Spinal cord (tissue), 10 donors: ENCODE data around the gene WDR53. TPM values are rescaled to one million over a fixed set of nuclear protein-coding genes. Genes with fewer than 3 reads are reported as not detected.
"Not testable (repeated sequence)": the region's sequence is repeated elsewhere in the genome, so short reads cannot be mapped to it uniquely, and the experiment has no call there.

Experiments
- DNase-seq, 6 donors: peaks; one replicate each; pipeline versions ENCODE4 v3.0.0 to v3.0.0-alpha.2; 2013 to 2015; ENCODE audit warnings: low spot score in 6 of 6, low read depth in 4 of 6
- H3K27ac ChIP-seq: one replicate; pipeline ENCODE4 v1.5.1; 2013; ENCODE audit warnings: low read depth, low read length, control low read depth
- H3K27me3 ChIP-seq: one replicate; pipeline ENCODE4 v1.6.1; 2013; ENCODE audit warnings: low read length; ENCODE audit not compliant: control insufficient read depth, insufficient read depth
- H3K36me3 ChIP-seq: one replicate; pipeline ENCODE4 v1.6.1; 2013; ENCODE audit warnings: low read length; ENCODE audit not compliant: control insufficient read depth, insufficient read depth
- H3K4me1 ChIP-seq: one replicate; pipeline ENCODE4 v1.6.1; 2013; ENCODE audit warnings: low read length; ENCODE audit not compliant: control insufficient read depth, insufficient read depth
- H3K4me3 ChIP-seq: one replicate; pipeline ENCODE4 v1.5.1; 2013; ENCODE audit warnings: low read depth, low read length, control low read depth
- H3K9me3 ChIP-seq: one replicate; pipeline ENCODE4 v1.6.1; 2013; ENCODE audit warnings: low read length; ENCODE audit not compliant: control insufficient read depth, insufficient read depth
- WGBS: methylation state at CpG from one replicate; pipeline ENCODE4 v1.1.5; 2013; ENCODE audit warnings: missing lambda C conversion rate; ENCODE audit not compliant: insufficient coverage; 5-methylcytosine and 5-hydroxymethylcytosine counted together
- long read RNA-seq, 4 donors: transcript quantifications; one replicate each; lab custom pipeline, GENCODE V29; 2026
- polyA plus RNA-seq, 2 donors: library from polyadenylated mRNA; unstranded; fragments of 120-200 nt; gene quantifications; one replicate each; pipeline ENCODE4 v1.2.1, GENCODE V29; 2013; ENCODE audit not compliant: insufficient read length in 2 of 2
- total RNA-seq, 2 donors: library from RNA; depleted of rRNA in 1 of 2; stranded (reverse); fragments of 120-200 nt in 1 of 2; fragments of >200 nt in 1 of 2; gene quantifications; one replicate each; pipeline versions ENCODE4 v1.2.3 to v1.2.4, GENCODE V29; 2013 to 2014
- donor health status: healthy.

WDR53 gene
- total RNA-seq, result 1 to 10 TPM; 5.9 to 10.0 TPM
- 10 to 100 TPM; 11.5 to 16.8 TPM for polyA plus RNA-seq
- long read RNA-seq, donor 1, partial matches to known transcripts, result 0 of 2 reads
- long read RNA-seq, donor 1, other reads (novel, unspliced or antisense), result 0 of 2 reads
- long read RNA-seq, donor 2, result 0 reads
- long read RNA-seq, donor 3, result 0 reads
- long read RNA-seq, donor 4, result 0 reads

DNA sequence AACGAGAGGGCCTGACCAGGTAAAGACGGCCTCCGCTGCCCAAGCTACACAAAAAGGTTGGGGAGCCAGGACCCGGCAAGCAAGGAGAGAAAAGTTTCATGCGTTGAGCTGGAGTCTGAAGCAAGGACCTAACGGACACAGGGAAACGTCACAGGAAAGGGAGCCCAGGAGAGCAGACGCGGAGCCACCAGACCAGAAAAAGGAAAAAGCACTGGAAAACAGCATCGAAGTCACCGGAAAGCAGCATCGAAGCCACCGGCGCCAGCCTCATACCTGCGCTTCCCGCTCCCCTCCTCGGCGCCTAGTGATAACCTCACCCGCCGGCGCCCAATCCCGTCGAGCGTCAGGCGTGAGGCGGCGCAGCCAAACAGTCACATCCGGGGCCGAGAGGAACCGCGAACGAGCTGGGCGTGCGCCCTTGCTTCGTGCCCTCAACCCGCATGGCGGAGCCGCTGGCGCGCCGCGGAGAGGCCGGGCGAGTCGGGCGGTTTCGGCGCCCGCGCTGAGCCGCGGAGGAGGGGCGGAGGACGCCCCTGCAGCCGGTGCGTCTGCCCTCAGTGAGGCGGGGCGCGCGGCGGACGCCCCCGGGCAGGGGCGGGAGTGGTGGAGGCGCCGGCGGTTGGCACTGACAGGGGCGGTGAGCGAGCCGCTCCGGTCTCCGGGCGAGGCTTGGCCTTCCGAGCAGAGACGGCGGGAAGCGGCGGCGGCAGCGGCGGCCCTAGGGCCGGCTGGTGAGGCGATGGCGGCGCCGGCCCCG is at the start of gene WDR53, which contains the start of gene FBXO45:
Gene WDR53, minus strand, starts transcription at position 309 of the 757 bp plus-strand sequence. CDS start 7,079 bp downstream, outside the sequence.
Gene FBXO45, plus strand, starts transcription at position 415 of the 757 bp plus-strand sequence. Its CDS starts 325 bp downstream, at position 740.
- H3K27me3 ChIP-seq, result no peaks in the 10 kb centered on the region
- H3K4me3 ChIP-seq, result peak within 1 kb of the TSS; percentile 93
- H3K36me3 ChIP-seq, result peaks cover 5% of the 10 kb centered on the region
- peaks cover 11% of the 10 kb centered on the region for H3K4me1 ChIP-seq
- 0% methylated on average over 87 of the region's 87 CpGs for WGBS
- DNase-seq, result peak; percentile 84 to 98 (median 92)
- H3K9me3 ChIP-seq, result no peaks in the 10 kb centered on the region
- peak within 1 kb of the TSS; percentile 67 for H3K27ac ChIP-seq

DNA sequence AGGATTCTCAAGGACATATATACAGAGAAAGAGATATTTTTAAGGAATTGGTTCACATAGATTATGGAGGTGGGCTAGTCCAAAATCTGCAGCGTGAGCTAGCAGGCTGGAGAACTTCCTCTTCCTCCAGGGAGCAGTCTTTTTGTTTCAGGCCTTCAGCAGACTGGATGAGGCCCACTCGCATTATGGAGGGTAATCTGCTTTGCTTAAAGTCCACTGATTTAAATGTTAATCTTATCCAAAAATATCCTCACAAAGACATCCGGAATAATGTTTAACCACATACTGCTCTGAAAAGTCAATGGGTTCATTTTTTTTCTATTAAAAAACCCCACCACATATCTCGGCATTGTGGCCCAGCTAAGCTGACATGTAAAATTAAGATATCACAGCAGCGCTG is 48.9 kb upstream of the WDR53 start:
- 100% methylated on average over 2 of the region's 5 CpGs for WGBS
- Histone ChIP-seq H3K27me3 (no peaks in the 10 kb centered on the region), H3K4me3 (no peak overlapping the region), H3K27ac (no peak overlapping the region), H3K36me3 (no peaks in the 10 kb centered on the region), H3K9me3 (no peaks in the 10 kb centered on the region), H3K4me1 (peaks cover 7% of the 10 kb centered on the region)
- no peak for DNase-seq

DNA sequence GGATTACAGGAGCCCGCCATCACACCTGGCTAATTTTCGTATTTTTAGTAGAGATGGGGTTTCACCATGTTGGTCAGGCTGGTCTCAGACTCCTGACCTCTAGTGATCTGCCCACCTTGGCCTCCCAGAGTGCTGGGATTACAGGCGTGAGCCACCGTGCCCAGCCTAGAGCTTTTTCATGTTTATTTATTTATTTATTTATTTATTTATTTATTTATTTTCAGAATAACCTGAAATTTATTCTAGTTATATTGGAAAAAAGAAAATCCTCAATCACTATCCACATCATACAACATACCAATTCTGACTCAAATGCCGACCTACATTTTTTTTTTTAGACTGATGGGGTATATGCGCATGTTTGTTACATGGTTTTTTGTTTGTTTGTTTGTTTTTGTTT is 46.9 kb upstream of the WDR53 start:
- H3K9me3 ChIP-seq, H3K27me3 ChIP-seq, H3K4me3 ChIP-seq, DNase-seq, H3K36me3 ChIP-seq, H3K4me1 ChIP-seq, H3K27ac ChIP-seq: not testable (repeated sequence)
- WGBS, result 100% methylated on average over 1 of the region's 6 CpGs

DNA sequence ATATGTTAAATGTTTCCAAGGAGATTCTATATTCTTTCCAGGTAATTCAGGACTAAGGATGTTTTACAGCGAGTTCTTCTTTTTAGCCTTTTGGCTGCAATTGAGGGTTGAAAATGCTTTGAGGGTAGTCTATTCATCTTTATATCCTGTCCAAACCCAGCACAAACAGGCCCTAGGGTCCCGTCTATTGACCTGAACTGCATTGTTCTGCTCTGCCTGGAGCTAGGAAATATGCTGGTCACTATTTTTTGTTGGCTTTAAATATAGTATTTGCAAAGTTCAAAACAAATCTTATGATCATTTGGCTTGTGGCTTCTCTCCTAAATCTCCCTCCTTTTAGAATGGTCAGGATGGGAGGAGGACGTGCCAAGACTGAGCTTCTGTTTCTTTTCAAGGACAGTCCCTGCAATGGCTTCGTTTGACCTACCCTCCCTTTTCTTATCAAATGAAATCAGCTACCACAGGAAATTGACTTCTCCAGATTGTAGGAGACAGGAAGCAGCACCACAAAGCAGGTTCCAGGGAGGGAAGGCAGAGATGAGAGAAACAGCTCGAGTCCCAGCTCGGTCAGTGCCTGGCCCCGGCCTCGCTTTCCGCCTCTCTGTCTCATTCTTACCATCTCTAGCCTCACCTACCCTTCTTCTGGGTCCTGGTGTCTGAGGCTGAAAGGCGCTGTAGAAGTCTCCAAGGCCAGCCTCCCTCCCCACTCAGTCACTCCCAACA is 43.6 kb upstream of the WDR53 start:
- Histone ChIP-seq H3K27me3 (no peaks in the 10 kb centered on the region), H3K9me3 (no peaks in the 10 kb centered on the region), H3K4me1 (no peaks in the 10 kb centered on the region), H3K4me3 (no peak overlapping the region), H3K36me3 (no peaks in the 10 kb centered on the region), H3K27ac (no peak overlapping the region)
- DNase-seq, result no peak
- 94% methylated on average over 6 of the region's 10 CpGs for WGBS

DNA sequence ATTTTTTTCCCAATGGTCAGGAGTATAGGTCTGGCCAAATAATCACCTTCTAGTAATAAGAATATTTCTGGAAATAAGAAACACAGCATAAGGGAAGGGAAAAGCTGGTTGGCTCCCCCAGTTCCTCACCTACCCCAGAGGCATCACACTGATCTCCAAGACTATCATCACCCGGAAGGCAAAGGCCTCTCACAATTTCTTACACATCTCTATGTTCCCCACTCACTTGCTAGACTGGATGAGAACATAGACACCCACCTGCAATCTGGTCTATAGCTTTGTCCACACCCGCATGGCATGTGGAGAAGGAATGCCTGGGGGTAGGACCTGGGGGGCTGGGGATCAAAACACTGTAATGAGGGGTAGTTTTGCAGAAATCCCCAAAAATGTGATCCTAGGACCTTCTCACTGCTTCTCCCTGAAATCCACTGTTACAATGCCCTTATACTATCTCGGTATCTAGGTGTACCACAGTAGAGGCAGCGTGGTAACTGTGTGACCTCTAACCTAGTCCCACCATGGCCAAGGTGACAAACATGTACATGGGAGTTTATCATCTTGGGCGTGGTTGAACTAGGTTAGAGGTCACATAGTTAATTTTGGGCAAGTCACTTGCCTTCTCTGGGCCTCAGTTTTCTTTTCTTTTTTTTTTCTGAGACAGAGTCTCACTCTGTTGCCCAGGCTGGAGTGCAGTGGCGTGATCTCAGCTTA is 41.6 kb upstream of the WDR53 start:
- DNase-seq, result no peak
- Histone ChIP-seq H3K4me3 (no peak overlapping the region), H3K27me3 (no peaks in the 10 kb centered on the region), H3K27ac (no peak overlapping the region), H3K36me3 (no peaks in the 10 kb centered on the region), H3K9me3 (no peaks in the 10 kb centered on the region), H3K4me1 (no peaks in the 10 kb centered on the region)
- WGBS, result 100% methylated on average over 1 of the region's 6 CpGs

DNA sequence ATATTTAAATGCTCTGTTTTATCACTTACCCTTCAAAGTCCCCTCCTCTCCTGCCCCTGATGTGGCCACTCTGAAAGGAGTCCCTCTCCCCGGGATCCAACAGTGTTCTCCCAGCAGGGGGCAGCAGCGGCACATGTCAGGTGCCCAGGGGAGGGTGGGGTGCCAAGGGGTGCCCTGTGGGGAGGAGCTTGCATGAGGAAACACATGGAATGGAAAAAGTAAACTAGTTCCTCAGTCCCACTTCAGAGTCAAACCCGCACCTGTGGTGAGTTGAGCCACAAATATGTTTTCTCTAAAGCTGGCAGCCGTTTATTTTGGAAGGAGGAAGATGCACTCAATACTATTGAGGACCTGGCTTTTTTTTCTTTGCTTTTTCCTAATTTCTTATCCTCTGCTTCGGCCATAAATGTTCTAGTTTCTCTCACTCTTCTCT is 41.0 kb upstream of the WDR53 start:
- no peaks in the 10 kb centered on the region for H3K4me1 ChIP-seq
- no peak overlapping the region for H3K27ac ChIP-seq
- no CpG with 5 or more reads among the region's 5 CpGs for WGBS
- no peak overlapping the region for H3K4me3 ChIP-seq
- DNase-seq, result peak in 3 of 6 donors; percentile 38 to 84 (median 72)
- H3K27me3 ChIP-seq, result no peaks in the 10 kb centered on the region
- H3K36me3 ChIP-seq, result no peaks in the 10 kb centered on the region
- no peaks in the 10 kb centered on the region for H3K9me3 ChIP-seq

DNA sequence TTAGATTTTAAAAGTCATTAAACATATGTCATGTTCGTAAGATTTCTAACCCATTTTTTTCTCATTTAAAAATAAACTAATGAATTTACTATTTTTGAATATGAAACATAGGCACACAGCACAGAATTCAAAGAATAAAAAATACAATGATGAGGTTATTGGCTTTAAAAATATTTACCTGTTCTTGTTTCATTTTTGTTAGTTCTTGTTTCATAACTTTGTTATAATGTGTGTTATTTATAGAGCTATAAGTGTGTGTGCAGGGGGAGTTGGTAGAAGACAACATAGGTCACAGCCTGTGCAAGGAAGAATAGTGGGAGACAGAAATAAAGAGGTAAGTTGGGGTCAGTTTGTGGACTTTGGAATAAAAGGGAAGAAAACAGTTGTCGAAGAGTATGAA is 40.3 kb upstream of the WDR53 start:
- Histone ChIP-seq H3K9me3 (no peaks in the 10 kb centered on the region), H3K27me3 (no peaks in the 10 kb centered on the region), H3K36me3 (no peaks in the 10 kb centered on the region), H3K27ac (no peak overlapping the region), H3K4me1 (peaks cover 2% of the 10 kb centered on the region), H3K4me3 (no peak overlapping the region)
- no peak for DNase-seq
- no CpG with 5 or more reads among the region's 2 CpGs for WGBS

DNA sequence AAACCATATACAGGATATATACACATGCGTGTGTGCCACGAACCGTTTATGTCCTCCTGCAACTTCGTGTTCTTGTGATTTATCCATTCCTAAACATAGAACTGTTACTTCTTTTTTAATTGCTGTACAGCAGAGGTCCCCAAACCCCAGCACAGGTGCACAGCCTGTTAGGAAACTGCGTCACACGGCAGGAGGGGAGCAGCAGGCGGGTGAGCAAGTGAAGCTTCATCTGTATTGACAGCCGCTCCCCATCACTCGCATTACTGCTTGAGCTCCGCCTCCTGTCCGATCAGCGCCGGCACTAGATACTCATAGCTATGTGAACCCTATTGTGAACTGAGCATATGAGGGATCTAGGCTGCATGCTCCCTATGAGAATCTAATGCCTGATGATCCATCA is 36.2 kb upstream of the WDR53 start:
- WGBS, result 60% methylated on average over 13 of the region's 13 CpGs
- DNase-seq, result peak in 1 of 6 donors; percentile 25

DNA sequence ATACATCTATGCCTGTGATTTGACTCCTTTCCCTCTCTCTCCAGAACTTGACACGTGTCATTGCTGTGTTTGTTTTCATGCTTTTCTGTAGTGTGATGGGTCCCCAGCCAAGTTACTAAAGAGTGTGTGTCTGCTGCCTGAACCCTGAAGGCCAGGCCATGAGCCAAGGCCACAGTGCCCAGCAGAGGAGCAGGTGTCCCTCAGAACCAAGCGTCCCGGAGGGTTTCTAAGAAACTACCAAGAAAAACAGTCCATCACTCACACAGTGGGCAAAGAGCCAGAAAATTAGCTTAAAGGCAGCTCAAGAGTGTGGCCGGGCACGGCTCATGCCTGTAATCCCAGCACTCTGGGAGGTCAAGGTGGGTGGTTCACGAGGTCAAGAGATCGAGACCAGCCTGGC is 35.3 kb upstream of the WDR53 start:
- Histone ChIP-seq H3K27ac (no peak overlapping the region), H3K9me3 (no peaks in the 10 kb centered on the region), H3K4me3 (no peak overlapping the region), H3K36me3 (no peaks in the 10 kb centered on the region), H3K4me1 (peaks cover 4% of the 10 kb centered on the region), H3K27me3 (no peaks in the 10 kb centered on the region)
- peak in 1 of 6 donors; percentile 56 for DNase-seq
- WGBS, result 12% methylated on average over 4 of the region's 7 CpGs

More for the DNA sequence above, 36.2 kb upstream of the WDR53 start:
- H3K36me3 ChIP-seq, result no peaks in the 10 kb centered on the region
- no peak overlapping the region for H3K4me3 ChIP-seq
- H3K27ac ChIP-seq, result no peak overlapping the region
- H3K27me3 ChIP-seq, result no peaks in the 10 kb centered on the region
- no peaks in the 10 kb centered on the region for H3K9me3 ChIP-seq
- peaks cover 4% of the 10 kb centered on the region for H3K4me1 ChIP-seq
